ENCODE data around the gene PHF20. TPM values are rescaled to one million over a fixed set of nuclear protein-coding genes. Genes with fewer than 3 reads are reported as not detected.

Gene PHF20
- total RNA-seq, 4 donors from 2014 or later: 30.5 to 53.3 (median 33.4) TPM

DNA sequence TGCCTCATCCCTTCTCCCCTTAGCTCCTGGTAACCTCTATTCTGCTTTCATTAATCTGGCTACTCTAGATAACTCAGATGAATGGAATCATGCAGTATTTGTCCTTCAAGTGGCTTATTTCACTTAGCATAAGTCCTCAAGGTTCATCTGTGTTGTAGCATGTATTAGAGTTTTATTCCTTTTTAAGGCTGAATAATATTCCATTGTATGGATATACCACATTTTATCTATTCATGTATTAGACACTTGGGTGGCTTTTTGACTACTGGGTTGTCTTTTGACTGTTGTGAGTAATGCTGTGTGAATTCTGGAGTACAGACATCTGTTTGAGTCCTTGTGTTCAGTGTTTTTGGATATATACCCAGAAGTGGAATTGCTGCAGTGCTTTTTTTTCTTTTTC lies 58.4 kb downstream of the PHF20 start:
- intact Hi-C loops (cut with DNase I; ENCODE audit: low total_unique reads): no loop called here
- no peak for DNase-seq (ENCODE audit: low spot score in 2 of 2)
- TF ChIP-seq, protein P1, sequence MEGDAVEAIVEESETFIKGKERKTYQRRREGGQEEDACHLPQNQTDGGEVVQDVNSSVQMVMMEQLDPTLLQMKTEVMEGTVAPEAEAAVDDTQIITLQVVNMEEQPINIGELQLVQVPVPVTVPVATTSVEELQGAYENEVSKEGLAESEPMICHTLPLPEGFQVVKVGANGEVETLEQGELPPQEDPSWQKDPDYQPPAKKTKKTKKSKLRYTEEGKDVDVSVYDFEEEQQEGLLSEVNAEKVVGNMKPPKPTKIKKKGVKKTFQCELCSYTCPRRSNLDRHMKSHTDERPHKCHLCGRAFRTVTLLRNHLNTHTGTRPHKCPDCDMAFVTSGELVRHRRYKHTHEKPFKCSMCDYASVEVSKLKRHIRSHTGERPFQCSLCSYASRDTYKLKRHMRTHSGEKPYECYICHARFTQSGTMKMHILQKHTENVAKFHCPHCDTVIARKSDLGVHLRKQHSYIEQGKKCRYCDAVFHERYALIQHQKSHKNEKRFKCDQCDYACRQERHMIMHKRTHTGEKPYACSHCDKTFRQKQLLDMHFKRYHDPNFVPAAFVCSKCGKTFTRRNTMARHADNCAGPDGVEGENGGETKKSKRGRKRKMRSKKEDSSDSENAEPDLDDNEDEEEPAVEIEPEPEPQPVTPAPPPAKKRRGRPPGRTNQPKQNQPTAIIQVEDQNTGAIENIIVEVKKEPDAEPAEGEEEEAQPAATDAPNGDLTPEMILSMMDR (IDR thresholded peaks at IDR 0.05): no peak
- TF ChIP-seq POLR2A (IDR thresholded peaks at IDR 0.05): no peak
- H3K4me3 ChIP-seq (ENCODE audit: low read depth, poor library complexity, severe bottlenecking): no peak overlapping the region

DNA sequence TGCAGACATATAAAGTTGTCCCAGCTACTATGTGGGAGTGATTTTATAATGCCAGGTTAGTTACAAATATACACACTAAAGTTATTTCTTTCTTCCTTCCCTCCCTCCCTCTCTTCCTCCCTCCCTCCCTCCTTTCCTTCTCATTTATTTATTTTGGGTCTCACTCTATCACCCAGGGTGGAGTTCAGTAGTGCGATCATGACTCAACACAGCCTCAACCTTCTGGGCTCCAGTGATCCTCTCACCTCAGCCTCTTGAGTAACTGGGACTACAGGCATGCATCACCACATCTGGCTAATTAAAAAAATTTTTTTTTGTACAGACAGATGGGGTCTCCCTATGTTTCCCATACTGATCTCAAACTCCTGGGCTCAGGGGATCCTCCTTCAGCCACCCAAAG lies 59.2 kb downstream of the PHF20 start:
- WGBS, 2 donors: 78 to 92% methylated on average over 1 of the region's 1 CpG
- intact Hi-C loops (cut with DNase I; ENCODE audit: low total_unique reads): no loop called here
- TF ChIP-seq POLR2A (IDR thresholded peaks at IDR 0.05): no peak
- TF ChIP-seq, protein P1 (IDR thresholded peaks at IDR 0.05): no peak
- H3K4me3 ChIP-seq (ENCODE audit: low read depth, poor library complexity, severe bottlenecking): no peak overlapping the region
- DNase-seq (ENCODE audit: low spot score in 2 of 2): no peak

DNA sequence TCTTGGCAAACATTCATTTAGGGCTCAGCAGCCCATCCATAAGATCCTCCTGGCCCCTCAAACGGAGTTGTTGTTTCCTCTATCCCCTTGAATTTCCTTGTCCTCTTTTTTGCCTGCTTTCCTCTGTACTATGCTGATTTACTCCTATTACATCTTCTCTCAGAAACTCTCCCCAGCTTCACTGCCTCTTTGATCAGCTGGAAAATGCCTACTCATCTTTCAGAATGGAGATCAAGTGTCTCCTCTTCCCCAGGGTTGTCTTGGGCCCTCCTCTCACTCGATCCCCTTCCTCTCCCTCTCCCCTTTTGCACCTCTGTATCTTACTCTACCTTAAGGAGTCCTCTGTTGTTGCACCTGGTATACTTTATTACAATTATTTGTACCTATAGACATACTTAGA lies 60.2 kb downstream of the PHF20 start:
- intact Hi-C loops (cut with DNase I; ENCODE audit: low total_unique reads): no loop called here
- TF ChIP-seq, protein P1 (IDR thresholded peaks at IDR 0.05): no peak
- no peak for TF ChIP-seq POLR2A (IDR thresholded peaks at IDR 0.05)

DNA sequence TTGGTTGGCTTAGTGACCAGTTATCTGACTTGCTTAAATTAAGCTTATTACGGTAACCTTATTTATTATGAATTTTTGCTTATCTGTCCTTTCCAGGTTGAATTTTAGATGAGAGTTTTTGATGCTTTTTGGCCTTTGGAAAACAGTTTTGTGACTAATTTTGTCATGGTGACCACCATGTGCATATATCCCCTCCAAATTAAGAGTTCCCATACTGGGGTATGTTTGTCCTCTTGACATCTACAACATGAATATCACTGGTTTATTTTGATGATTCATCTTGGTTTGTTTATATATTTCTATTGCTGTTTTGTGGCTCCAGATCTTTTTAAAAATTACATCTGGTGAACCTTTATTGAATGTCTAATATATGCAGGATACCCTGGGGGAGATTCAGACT lies 61.4 kb downstream of the PHF20 start:
- intact Hi-C loops (cut with DNase I; ENCODE audit: low total_unique reads): no loop called here
- no peak for DNase-seq (ENCODE audit: low spot score in 2 of 2)
- TF ChIP-seq, protein P1 (IDR thresholded peaks at IDR 0.05): no peak
- no peak for TF ChIP-seq POLR2A (IDR thresholded peaks at IDR 0.05)
- H3K4me3 ChIP-seq (ENCODE audit: low read depth, poor library complexity, severe bottlenecking): no peak overlapping the region
- WGBS, 2 donors: 96 to 97% methylated on average over 1 of the region's 1 CpG

More for the DNA sequence above, 60.2 kb downstream of the PHF20 start:
- no peak for DNase-seq (ENCODE audit: low spot score in 2 of 2)
- 87 to 93% methylated on average over 2 of the region's 2 CpGs for WGBS, 2 donors
- H3K4me3 ChIP-seq (ENCODE audit: low read depth, poor library complexity, severe bottlenecking): no peak overlapping the region

DNA sequence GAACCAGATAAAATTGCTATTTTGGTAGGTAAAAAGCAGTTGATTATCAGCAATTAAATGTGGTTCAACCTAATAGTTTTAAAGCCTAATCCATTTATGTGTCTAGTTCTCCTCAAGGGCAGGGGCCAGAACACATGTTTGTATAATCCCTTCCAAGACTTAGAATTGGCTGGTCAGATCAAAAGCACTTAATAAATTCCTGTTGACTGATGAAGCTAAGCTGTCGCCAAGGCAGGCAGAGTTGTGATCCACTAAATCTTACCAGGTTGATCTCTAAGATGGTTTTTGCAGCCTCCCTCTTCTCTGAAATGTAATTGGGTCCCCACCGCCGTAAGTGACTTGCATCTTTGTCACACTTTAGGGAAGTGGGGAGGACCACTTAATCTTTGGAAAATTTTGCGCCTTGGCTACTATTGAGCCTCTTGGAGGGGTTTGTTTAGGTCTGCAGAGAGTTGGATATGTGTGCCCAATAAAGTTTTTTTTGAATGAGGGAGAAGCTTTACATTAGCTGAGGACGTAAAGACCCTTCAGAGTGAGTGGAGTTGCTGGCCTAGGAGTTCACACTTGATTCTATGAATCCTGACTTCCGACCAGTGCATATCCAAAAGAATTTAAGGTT lies 65.9 kb downstream of the PHF20 start:
- TF ChIP-seq, protein P1 (IDR thresholded peaks at IDR 0.05): no peak
- TF ChIP-seq POLR2A (IDR thresholded peaks at IDR 0.05): no peak
- intact Hi-C loops (cut with DNase I; ENCODE audit: low total_unique reads): no loop called here
- 71 to 80% methylated on average over 6 of the region's 6 CpGs for WGBS, 2 donors
- no peak overlapping the region for H3K4me3 ChIP-seq (ENCODE audit: low read depth, poor library complexity, severe bottlenecking)
- peak in 1 of 2 donors; percentile 60 for DNase-seq (ENCODE audit: low spot score in 2 of 2)

DNA sequence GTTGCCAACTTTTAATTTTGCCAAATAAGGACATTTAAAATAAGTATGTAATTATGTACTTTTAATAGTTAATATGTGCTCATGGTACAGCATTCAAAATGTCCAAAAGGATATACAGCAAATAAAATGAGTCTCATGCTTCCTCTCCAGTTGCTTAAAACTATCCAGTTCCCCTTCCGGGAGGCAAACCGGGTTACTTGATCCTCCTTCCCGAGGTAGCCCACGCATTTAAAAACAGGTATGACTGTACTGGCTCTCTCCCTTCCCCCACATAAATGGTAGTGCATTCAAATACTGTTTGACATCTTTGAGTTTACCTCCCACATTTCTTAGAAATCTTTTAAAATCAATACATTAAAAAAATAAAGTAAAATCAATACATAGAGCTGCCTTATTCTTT lies 66.4 kb downstream of the PHF20 start:
- no peak overlapping the region for H3K4me3 ChIP-seq (ENCODE audit: low read depth, poor library complexity, severe bottlenecking)
- DNase-seq (ENCODE audit: low spot score in 2 of 2): no peak
- WGBS, 2 donors: 86 to 94% methylated on average over 4 of the region's 4 CpGs
- TF ChIP-seq, protein P1 (IDR thresholded peaks at IDR 0.05): no peak
- intact Hi-C loops (cut with DNase I; ENCODE audit: low total_unique reads): no loop called here

All from lower leg skin (tissue), 4 donors.